PC-3 (cell line): ENCODE results near the gene KIF1B. TPM values are rescaled to one million over a fixed set of nuclear protein-coding genes. Genes with fewer than 3 reads are reported as not detected.

ENCODE experiments used
- ATAC-seq: fragments of 200-7000 bp; cut with Tn5 transposase; 2 replicates; pipeline ENCODE4 v1.9.1; 2020; ENCODE audit warnings: mild to moderate bottlenecking, moderate library complexity
- BruUV-seq: library from RNA; stranded (reverse); fragments of 400-500 nt; replicated peaks from 2 replicates; lab custom pipeline; 2021; lab: Mats Ljungman, UMichigan
- CTCF ChIA-PET: fragments of 300-600 bp; sonication (Branson Sonifier 250); formaldehyde crosslinking; loops from one replicate; lab custom pipeline; 2022; ENCODE audit warnings: antibody characterized with exemption; lab: Charles Lee
- POLR2A ChIA-PET: fragments of 300-600 bp; sonication (Branson Sonifier 250); formaldehyde crosslinking; loops from one replicate; lab custom pipeline; 2022; ENCODE audit warnings: antibody characterized with exemption; ENCODE audit not compliant: unreplicated experiment; lab: Charles Lee
- DNase-seq: peaks from one replicate; pipeline ENCODE4 v3.0.0-alpha.2; 2015
- H2AFZ ChIP-seq: fragments of 300-600 bp; sonication (generic); 2 replicates; pipeline ENCODE4 v1.6.0; 2016; ENCODE audit warnings: antibody characterized with exemption, low read length
- H3F3A ChIP-seq: fragments of 300-600 bp; sonication (generic); one replicate; pipeline ENCODE4 v1.6.0; 2017; ENCODE audit warnings: antibody characterized with exemption, low read length, control low read depth, mild to moderate bottlenecking; ENCODE audit not compliant: unreplicated experiment
- H3K27ac ChIP-seq: fragments of 300-600 bp; sonication (generic); 2 replicates; pipeline ENCODE4 v1.5.1; 2016; ENCODE audit warnings: mild to moderate bottlenecking, low read length
- H3K27me3 ChIP-seq: fragments of 300-600 bp; sonication (generic); 2 replicates; pipeline ENCODE4 v1.6.1; 2016; ENCODE audit warnings: low read length, mixed read lengths
- H3K36me3 ChIP-seq: fragments of 300-600 bp; sonication (generic); 2 replicates; pipeline ENCODE4 v1.6.1; 2016; ENCODE audit warnings: low read depth, mixed run types, low read length, mixed read lengths
- H3K4me1 ChIP-seq: fragments of 300-600 bp; sonication (generic); 2 replicates; pipeline ENCODE4 v1.5.1; 2016; ENCODE audit warnings: low read length; ENCODE audit not compliant: insufficient read depth
- H3K4me2 ChIP-seq: fragments of 300-600 bp; sonication (generic); 2 replicates; pipeline ENCODE4 v1.6.0; 2016; ENCODE audit warnings: low read length
- H3K4me3 ChIP-seq: fragments of 300-600 bp; sonication (generic); 2 replicates; pipeline ENCODE4 v1.5.1; 2016; ENCODE audit warnings: mild to moderate bottlenecking, low read length, mixed read lengths
- H3K79me2 ChIP-seq: fragments of 300-600 bp; sonication (generic); 2 replicates; pipeline ENCODE4 v1.6.1; 2017; ENCODE audit warnings: low read length, mixed read lengths
- H3K9ac ChIP-seq: fragments of 300-600 bp; sonication (generic); 2 replicates; pipeline ENCODE4 v1.6.0; 2016; ENCODE audit warnings: mild to moderate bottlenecking, low read length
- H3K9me2 ChIP-seq: fragments of 300-600 bp; sonication (generic); replicated peaks from 2 replicates; pipeline ENCODE4 v1.6.1; 2016; ENCODE audit warnings: mixed run types, low read length, mixed read lengths
- H3K9me3 ChIP-seq: fragments of 300-600 bp; sonication (generic); 2 replicates; pipeline ENCODE4 v1.6.1; 2016; ENCODE audit warnings: low read length, mixed read lengths
- H4K20me1 ChIP-seq: fragments of 300-600 bp; sonication (generic); 2 replicates; pipeline ENCODE4 v1.6.1; 2016; ENCODE audit warnings: low read length, mixed read lengths
- CTCF ChIP-seq: fragments of 300-600 bp; sonication (generic); conservative IDR thresholded peaks from 2 replicates; pipeline ENCODE4 v1.5.1; 2017; ENCODE audit warnings: antibody characterized with exemption, low read depth, mild to moderate bottlenecking, low read length
- EZH2 ChIP-seq: fragments of 300-600 bp; sonication (generic); IDR thresholded peaks from one replicate; pipeline ENCODE4 v1.6.1; 2017; ENCODE audit warnings: antibody characterized with exemption, mild to moderate bottlenecking, low read length; ENCODE audit not compliant: unreplicated experiment
- EZH2phosphoT487 ChIP-seq: fragments of 300-600 bp; sonication (generic); IDR thresholded peaks from 2 replicates; pipeline ENCODE4 v1.6.1; 2018; ENCODE audit warnings: mild to moderate bottlenecking, antibody characterized with exemption, low read length, borderline replicate concordance
- intact Hi-C: fragments of 100-400 bp; cut with micrococcal nuclease; formaldehyde crosslinking; loops from 2 replicates; pipeline ENCODE4 v1.9.0; 2023
- total RNA-seq: library from RNA; depleted of rRNA; stranded (reverse); fragments of >200 nt; gene quantifications from 2 replicates; pipeline ENCODE4 v1.2.3, GENCODE V29; 2014

The KIF1B gene
- total RNA-seq, 1 experiment from 2014 or later = 21.4 TPM

DNA sequence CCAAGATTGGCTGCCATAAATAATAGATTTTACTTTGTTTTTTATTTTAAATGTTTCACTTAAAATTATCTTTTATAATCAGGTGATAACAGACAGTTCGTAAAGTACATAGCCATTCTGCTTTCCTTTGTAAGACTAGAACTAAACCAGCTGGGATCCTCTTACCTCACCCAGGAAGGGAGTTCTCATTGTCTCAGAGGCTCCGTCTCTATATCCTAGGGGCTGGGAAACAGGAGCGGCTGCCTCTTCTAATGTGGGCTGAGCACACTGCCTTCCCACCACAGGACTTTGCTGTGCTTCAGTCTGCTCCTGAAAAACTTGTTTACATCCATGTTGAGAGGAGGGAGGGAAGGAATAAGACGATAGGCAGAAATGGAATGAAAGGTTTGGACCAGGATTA lies 142.9 kb downstream of the KIF1B start:
- Histone ChIP-seq H2AFZ (no peak overlapping the region), H3K9me3 (no peaks in the 10 kb centered on the region), H3K9me2 (no peaks in the 10 kb centered on the region), H3F3A (no peaks in the 10 kb centered on the region), H3K9ac (no peak overlapping the region), H3K27ac (no peak overlapping the region), H4K20me1 (no peaks in the 10 kb centered on the region), H3K36me3 (no peaks in the 10 kb centered on the region; the same call in 1 of the 2 replicates), H3K79me2 (no peaks in the 10 kb centered on the region), H3K27me3 (no peaks in the 10 kb centered on the region), H3K4me1 (no peaks in the 10 kb centered on the region), H3K4me3 (no peak overlapping the region), H3K4me2 (no peak overlapping the region)
- ChIA-PET CTCF (no interaction called here), POLR2A (no interaction called here)
- intact Hi-C loops = no loop called here
- TF ChIP-seq EZH2 = no peak
- no peak for TF ChIP-seq EZH2phosphoT487
- TF ChIP-seq CTCF = no peak
- ATAC-seq (no peak), DNase-seq (no peak)
- no TSS peak for BruUV-seq

DNA sequence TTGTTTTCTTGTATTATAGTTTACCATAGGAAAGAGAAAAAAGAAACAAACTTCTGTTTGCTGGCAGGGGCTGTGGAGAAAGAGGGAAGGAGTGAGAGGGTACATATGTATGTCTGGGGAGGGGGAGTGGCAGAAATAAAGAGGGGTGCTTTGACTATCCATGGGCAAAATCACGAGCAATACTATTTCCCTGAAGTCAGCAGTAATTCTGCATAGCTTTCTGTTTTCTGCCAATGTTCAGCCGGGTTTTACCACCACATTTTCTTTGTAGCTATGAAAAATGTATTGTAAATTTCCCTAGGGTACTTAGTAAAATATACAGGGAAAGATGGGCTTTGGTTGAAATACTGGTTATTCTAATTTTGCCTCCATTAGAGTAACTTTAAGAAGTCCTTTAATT lies 143.3 kb downstream of the KIF1B start:
- no peak overlapping the region for H3K4me2 ChIP-seq
- POLR2A ChIA-PET = no interaction called here
- no peaks in the 10 kb centered on the region; the same call in 1 of the 2 replicates for H3K36me3 ChIP-seq
- no TSS peak for BruUV-seq
- no peaks in the 10 kb centered on the region for H3K79me2 ChIP-seq
- no peak overlapping the region for H3K4me3 ChIP-seq
- no peaks in the 10 kb centered on the region for H3K9me3 ChIP-seq
- H2AFZ ChIP-seq = no peak overlapping the region
- no peaks in the 10 kb centered on the region for H3K9me2 ChIP-seq
- DNase-seq (no peak), ATAC-seq (no peak)
- intact Hi-C loops = no loop called here
- TF ChIP-seq EZH2phosphoT487 (no peak), EZH2 (no peak)
- H4K20me1 ChIP-seq = no peaks in the 10 kb centered on the region
- H3F3A ChIP-seq = no peaks in the 10 kb centered on the region
- H3K4me1 ChIP-seq = no peaks in the 10 kb centered on the region
- CTCF ChIA-PET = no interaction called here
- no peaks in the 10 kb centered on the region for H3K27me3 ChIP-seq
- H3K27ac ChIP-seq = no peak overlapping the region
- H3K9ac ChIP-seq = no peak overlapping the region

- H3F3A ChIP-seq = no peaks in the 10 kb centered on the region
- no peaks in the 10 kb centered on the region for H3K4me1 ChIP-seq
- POLR2A ChIA-PET = no interaction called here
- TF ChIP-seq EZH2 = no peak
- TF ChIP-seq CTCF = no peak
- no peak for TF ChIP-seq EZH2phosphoT487
- no peaks in the 10 kb centered on the region for H4K20me1 ChIP-seq
- CTCF ChIA-PET = no interaction called here
- no peaks in the 10 kb centered on the region for H3K79me2 ChIP-seq
- H3K27me3 ChIP-seq = no peaks in the 10 kb centered on the region
- no peak overlapping the region for H3K4me2 ChIP-seq
- no peaks in the 10 kb centered on the region for H3K9me2 ChIP-seq
- BruUV-seq = no TSS peak
- ATAC-seq (no peak), DNase-seq (no peak)
- no peak overlapping the region for H3K4me3 ChIP-seq
- H3K9ac ChIP-seq = no peak overlapping the region
- no peak overlapping the region for H3K27ac ChIP-seq
- peaks cover 2% of the 10 kb centered on the region; the same call in 1 of the 2 replicates for H3K36me3 ChIP-seq
- intact Hi-C loops = no loop called here
- no peak overlapping the region for H2AFZ ChIP-seq
- H3K9me3 ChIP-seq = no peaks in the 10 kb centered on the region
These were observed 149.7 kb downstream of the KIF1B start for GRCh38 chr1:10360045-10360444.
